ENCODE results near the gene IL1RAPL2.

IL1RAPL2 gene

GRCh38 chrX:105269386-105269785 is 703.4 kb downstream of the IL1RAPL2 start:
- no peaks in the 10 kb centered on the region for H3K9me3 ChIP-seq (ENCODE audit: control insufficient read depth, insufficient read depth, low read depth, low read length)
- no peaks in the 10 kb centered on the region for H3K36me3 ChIP-seq (ENCODE audit: control insufficient read depth in 2 of 2, insufficient read depth in 1 of 2, low read length in 2 of 2)
- H3K4me3 ChIP-seq (ENCODE audit: low read depth, low read length) = no peak overlapping the region
- H3K27ac ChIP-seq (ENCODE audit: extremely low read depth, low read depth, low read length) = no peak overlapping the region
- H3K4me1 ChIP-seq (ENCODE audit: control insufficient read depth, insufficient read depth, low read length) = no peaks in the 10 kb centered on the region
- TF ChIP-seq BCL11B (tag by site-specific recombination; IDR thresholded peaks at IDR 0.05; ENCODE audit: low read depth) = no peak
- TF ChIP-seq ZSCAN23 (tag by site-specific recombination; IDR thresholded peaks at IDR 0.05) = no peak
- no peak for TF ChIP-seq ZNF585B (tag by site-specific recombination; IDR thresholded peaks at IDR 0.05)
- no peak for TF ChIP-seq GLIS2 (tag by site-specific recombination; IDR thresholded peaks at IDR 0.05)
- no peak for TF ChIP-seq GLIS1 (tag by site-specific recombination; IDR thresholded peaks at IDR 0.05)
- no peak for TF ChIP-seq SCRT2 (tag by site-specific recombination; IDR thresholded peaks at IDR 0.05)
- no peak for TF ChIP-seq OVOL3 (tag by site-specific recombination; IDR thresholded peaks at IDR 0.05)
- no peak for TF ChIP-seq OSR2 (tag by site-specific recombination; IDR thresholded peaks at IDR 0.05)
- no peak for TF ChIP-seq ZNF510 (tag by site-specific recombination; IDR thresholded peaks at IDR 0.05; ENCODE audit: insufficient replicate concordance)
- TF ChIP-seq RBAK (tag by site-specific recombination; IDR thresholded peaks at IDR 0.05) = no peak
- ChIA-PET CTCF (no interaction called here), POLR2A (no interaction called here)

GRCh38 chrX:105273326-105273725 is 707.3 kb downstream of the IL1RAPL2 start:
- POLR2A ChIA-PET = no interaction called here
- H3K4me1 ChIP-seq (ENCODE audit: control insufficient read depth, insufficient read depth, low read length) = no peaks in the 10 kb centered on the region
- H3K36me3 ChIP-seq (ENCODE audit: control insufficient read depth in 2 of 2, insufficient read depth in 1 of 2, low read length in 2 of 2) = no peaks in the 10 kb centered on the region
- CTCF ChIA-PET = interaction anchor here (0.7 kb wide), 1 partner anchor 29 kb away, joined by 3 read pairs; no protein-coding TSS in a partner anchor
- no peaks in the 10 kb centered on the region for H3K9me3 ChIP-seq (ENCODE audit: control insufficient read depth, insufficient read depth, low read depth, low read length)
- no peak overlapping the region for H3K4me3 ChIP-seq (ENCODE audit: low read depth, low read length)
- H3K27ac ChIP-seq (ENCODE audit: extremely low read depth, low read depth, low read length) = no peak overlapping the region
- TF ChIP-seq ZBTB10 (tag by site-specific recombination; IDR thresholded peaks at IDR 0.05) = no peak
- no peak for TF ChIP-seq ZNF302 (tag by site-specific recombination; IDR thresholded peaks at IDR 0.05; ENCODE audit: low read depth)
- no peak for TF ChIP-seq ZNF426 (tag by site-specific recombination; IDR thresholded peaks at IDR 0.05)
- no peak for TF ChIP-seq PRDM1 (tag by site-specific recombination; IDR thresholded peaks at IDR 0.05)
- TF ChIP-seq ZNF175 (tag by site-specific recombination; IDR thresholded peaks at IDR 0.05) = no peak
- TF ChIP-seq ZNF184 (tag by site-specific recombination; IDR thresholded peaks at IDR 0.05) = no peak
- TF ChIP-seq SP7 (tag by site-specific recombination; IDR thresholded peaks at IDR 0.05) = no peak
- no peak for TF ChIP-seq ZNF792 (tag by site-specific recombination; IDR thresholded peaks at IDR 0.05)
- TF ChIP-seq HOXA7 (CRISPR knock-in tag; IDR thresholded peaks at IDR 0.05; ENCODE audit: borderline replicate concordance) = no peak
- TF ChIP-seq ZNF701 (tag by site-specific recombination; IDR thresholded peaks at IDR 0.05) = no peak
- TF ChIP-seq ZSCAN16 (tag by site-specific recombination; IDR thresholded peaks at IDR 0.05) = no peak
- TF ChIP-seq YY2 (tag by site-specific recombination; IDR thresholded peaks at IDR 0.05) = no peak
- no peak for TF ChIP-seq ZNF518A (tag by site-specific recombination; conservative IDR thresholded peaks at IDR 0.05; ENCODE audit: low read depth)
- TF ChIP-seq ZNF19 (tag by site-specific recombination; IDR thresholded peaks at IDR 0.05; ENCODE audit: low read depth) = no peak
- no peak for TF ChIP-seq ZNF600 (tag by site-specific recombination; IDR thresholded peaks at IDR 0.05)
- no peak for TF ChIP-seq ZNF510 (tag by site-specific recombination; IDR thresholded peaks at IDR 0.05; ENCODE audit: insufficient replicate concordance)
- no peak for TF ChIP-seq ZFP37 (tag by site-specific recombination; IDR thresholded peaks at IDR 0.05)
- TF ChIP-seq KLF10 (tag by site-specific recombination; IDR thresholded peaks at IDR 0.05) = no peak

All from HEK293 (cell line).